Activated CD4-positive, alpha-beta T cell treated with anti-CD3 and anti-CD28 coated beads for 1 hour (primary cell): ENCODE data around the gene MED6.

ENCODE experiments used
- DNase-seq: peaks from one replicate; pipeline ENCODE4 v3.0.0-alpha.2; 2020

MED6 gene

DNA sequence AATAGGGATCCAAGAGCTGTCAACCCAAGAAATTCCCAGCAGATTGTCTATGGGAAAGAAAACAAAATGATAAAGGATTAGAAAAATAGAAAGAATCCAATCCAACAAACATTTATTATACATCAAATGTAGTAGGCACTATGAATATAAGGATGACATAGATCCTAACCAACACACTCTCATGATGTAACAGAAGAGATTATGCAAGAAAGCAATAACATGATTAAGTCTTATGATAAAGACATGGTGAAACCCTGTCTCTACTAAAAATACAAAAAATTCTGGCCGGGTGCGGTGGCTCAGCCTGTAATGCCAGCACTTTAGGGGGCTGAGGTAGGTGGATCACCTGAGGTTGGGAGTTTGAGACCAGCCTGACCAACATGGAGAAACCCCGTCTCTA, 2.7 kb downstream of the MED6 start:
- no peak for DNase-seq

DNA sequence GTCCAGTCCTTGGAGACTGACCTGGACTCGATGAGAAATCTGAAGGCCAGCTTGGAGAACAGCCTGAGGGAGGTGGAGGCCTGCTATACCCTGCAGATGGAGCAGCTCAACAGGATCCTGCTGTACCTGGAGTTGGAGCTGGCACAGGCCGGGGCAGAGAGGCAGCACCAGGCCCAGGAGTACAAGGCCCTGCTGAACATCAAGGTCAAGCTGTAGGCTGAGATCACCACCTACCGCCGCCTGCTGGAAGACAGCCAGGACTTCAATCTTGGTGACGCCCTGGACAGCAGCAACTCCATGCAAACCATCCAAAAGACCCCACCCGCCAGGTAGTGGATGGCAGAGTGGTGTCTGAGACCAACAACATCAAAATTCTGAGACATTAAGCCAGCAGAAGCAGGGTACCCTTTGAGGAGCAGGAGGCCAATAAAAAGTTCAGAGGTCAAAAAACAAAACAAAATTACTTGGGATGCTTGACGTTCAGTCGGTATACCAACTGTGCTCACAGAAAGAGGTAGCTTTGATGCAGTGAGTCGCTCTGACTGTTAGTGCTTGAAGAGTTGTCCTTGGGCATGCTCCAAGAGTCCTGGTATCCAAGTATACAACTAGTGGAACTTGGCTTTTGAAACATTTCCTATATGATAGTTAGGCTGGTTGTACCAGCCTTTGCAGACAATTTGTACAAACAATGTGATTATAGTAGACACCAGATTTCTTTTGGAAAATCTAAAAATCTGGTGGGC, 4.8 kb downstream of the MED6 start:
- DNase-seq: no peak

DNA sequence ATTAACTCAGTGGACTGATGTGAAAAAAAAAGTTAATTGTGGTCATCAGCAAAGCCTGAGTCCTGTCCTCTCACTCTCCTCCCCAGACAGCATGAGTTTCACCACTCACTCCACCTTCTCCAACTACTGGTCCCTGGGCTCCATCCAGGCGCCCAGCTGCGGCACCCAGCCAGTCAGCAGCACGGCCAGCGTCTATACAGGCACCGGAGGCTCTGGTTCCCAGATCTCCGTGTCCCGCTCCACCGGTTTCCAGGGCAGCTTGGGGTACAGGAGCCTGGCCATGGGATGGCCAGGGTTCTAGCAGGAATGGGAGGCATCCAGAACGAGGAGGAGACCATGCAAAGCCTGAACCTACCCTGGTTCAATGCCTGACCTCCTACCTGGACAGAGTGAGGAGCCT, 6.0 kb downstream of the MED6 start:
- no peak for DNase-seq

DNA sequence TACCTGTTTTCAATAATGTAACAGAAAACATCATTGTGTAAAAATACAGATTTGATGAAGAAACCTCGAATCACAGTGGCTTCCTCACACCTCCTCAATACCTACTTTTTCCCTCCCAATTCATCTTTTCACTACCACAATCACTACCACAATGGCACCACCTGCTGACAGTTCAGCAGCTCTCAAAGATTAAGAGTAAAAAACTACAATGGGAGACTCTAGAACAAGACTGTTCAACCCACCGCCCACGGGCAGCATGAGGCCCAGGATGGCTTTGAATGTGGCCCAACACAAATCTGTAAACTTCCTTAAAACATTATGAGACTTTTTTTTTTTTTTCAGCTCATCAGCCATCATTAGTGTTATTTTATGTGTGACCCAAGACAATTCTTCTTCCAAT, 15.2 kb downstream of the MED6 start:
- no peak for DNase-seq

DNA sequence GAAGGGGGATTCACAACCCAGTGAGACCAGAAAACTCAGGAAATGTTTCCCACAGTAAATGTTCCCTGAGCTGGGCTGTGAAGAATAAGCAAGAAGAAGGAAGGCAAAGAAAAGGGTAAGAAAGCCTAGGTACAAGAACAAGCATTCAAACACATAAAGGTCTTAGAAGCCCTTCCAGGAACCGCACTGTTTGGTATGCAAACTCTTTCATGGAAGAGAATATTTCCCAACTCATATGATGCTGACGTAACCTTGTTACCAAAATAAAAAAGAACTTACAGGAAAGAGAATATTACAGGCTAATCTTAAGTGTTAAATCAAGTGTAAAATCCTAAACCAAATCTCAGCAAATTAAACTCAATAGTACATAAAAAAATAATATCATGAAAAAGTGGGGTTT, 23.6 kb downstream of the MED6 start:
- DNase-seq: no peak

DNA sequence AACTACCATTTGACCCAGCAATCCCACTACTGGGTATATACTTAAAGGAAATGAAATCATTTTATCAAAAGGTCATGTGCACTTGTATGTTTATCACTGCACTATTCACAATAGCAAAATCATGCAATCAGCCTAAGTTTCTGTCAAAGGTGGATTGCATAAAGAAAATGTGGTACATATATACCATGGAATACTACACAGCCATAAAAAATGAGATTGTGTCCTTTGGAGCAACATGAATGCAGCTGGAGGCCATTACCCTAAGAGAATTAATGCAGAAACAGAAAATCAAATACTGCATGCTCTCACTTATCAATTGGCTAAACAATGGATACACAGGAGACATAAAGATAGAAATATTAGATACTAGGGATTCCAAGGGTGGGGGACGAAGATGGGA, 27.4 kb downstream of the MED6 start:
- DNase-seq: no peak

DNA sequence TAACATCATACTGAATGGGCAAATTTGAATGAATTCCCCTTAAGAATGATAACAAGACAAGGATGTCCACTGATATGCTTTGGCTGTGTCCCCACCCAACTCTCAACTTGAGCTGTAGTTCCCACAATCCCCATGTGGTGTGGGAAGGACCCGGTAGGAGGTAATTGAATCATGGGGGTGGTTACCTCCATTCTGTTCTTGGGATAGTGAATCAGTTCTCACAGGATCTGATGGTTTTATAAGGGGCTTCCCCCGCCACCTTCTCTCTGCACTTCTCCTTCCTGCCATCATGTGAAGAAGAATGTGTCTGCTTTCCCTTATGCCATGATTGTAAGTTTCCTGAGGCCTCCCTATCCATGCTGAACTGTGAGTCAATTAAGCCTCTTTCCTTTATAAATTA, 29.3 kb downstream of the MED6 start:
- no peak for DNase-seq

DNA sequence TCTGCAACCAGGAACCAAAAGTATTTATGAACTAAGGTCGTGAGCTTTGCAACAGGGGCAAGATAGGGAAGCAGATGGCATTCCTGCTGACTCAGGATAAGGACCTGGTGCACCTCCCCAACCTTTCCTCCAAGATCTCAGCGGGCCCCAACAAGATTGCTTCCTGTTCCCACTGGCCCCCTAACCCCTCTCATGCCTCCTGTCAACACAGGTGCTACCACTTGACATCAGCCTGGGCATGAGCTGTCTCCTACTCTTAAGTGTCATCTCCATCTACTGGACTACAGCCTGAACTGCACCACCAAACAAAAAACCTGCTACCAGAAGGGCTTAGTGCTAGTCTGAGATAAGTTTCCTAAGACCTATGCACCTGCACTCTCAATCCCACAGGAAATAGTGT, 32.7 kb downstream of the MED6 start:
- no peak for DNase-seq

DNA sequence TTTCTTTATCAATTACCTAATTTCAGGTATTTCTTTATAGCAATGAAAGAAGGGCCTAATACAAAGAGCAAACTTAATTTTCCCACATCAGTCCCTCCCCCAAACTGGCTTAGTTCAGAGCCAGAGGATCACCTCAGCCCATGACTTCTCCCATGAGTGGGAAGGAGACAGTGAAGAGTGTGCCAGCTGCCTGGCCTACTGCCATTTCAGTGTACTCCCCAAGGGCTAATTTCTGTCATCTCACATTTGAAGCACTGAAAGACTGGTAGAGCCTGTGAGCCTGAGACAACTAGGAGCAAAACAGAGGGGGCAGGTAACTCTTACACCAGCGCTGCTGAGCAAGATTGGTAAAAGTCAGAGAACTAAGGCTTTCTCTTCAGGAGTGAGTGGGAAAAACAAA, 36.6 kb downstream of the MED6 start:
- DNase-seq: no peak

DNA sequence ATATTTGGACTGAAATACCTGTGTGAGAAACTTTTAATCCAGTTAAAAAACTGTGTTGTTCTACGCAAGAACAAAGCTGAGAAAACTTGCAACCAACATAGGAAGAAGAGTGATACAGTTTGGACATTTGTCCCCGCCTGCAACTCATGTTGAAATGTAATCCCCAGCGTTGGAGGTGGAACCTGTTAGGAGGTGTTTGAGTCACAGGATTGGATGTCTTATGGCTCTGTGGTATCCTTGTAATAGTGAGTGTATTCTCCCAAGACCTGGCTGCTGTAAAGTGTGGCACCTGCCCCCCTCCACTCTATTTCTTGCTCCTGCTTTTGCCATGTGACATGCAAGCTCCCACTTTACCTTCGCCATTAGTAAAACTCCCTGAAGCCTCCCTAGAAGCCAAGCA, 37.0 kb downstream of the MED6 start:
- DNase-seq: no peak

DNA sequence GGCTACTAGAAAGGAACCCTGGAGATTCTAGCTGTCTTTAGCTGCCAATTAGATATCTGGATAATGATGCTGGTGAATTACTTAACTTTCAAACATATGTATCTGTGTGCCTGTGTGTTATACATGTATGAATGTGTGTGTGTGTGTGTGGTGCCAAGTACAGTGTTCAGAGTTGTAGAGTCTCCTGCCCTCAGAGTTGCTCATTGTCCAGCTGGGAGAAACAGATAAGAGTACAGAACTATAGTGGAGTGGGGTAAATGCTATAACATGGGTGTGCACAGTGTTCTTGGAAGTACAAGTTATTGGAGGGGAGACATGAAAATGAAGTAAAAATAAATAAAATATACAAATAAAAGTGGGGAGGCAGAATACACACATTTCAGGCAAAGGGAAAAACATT, 42.1 kb downstream of the MED6 start:
- DNase-seq: no peak

DNA sequence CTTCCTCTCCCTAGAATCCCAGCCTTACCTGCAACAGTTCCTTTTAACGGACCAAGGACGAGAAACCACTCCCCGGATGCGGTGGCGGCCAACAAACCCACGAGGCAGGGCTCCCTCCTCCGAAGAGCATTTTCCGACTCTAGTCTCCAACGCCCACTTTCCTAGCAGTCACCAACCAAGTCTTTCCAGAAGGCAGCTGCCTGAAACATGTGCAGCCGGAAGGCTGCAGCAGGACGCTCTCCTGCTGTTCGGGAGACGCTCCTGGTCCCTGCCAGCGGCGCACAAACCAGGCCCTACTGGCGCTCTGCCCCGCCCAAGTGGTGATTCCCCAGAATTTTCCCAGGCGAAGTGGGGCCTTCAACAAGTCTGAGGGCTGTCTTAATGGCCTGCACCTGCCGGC, 44.6 kb downstream of the MED6 start:
- DNase-seq: no peak

DNA sequence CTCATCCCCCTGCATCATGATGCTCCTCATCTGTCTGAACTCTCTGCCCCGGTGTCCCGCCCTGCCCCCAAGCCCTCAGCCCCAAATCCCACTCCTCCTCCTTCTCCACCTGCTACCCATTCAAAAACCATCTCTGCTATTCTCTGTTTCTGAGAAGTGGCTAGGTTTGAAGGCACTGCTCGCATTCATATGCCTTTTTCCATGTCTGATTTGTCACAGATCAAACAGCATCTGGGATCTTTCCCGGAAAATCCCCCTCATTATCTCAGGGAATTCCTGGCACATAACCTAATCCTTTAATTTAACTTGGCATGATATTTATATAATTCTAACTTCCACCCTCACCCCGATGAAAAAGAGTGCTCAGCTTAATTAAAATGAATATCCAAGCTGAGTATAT, 62.4 kb downstream of the MED6 start:
- DNase-seq: no peak

DNA sequence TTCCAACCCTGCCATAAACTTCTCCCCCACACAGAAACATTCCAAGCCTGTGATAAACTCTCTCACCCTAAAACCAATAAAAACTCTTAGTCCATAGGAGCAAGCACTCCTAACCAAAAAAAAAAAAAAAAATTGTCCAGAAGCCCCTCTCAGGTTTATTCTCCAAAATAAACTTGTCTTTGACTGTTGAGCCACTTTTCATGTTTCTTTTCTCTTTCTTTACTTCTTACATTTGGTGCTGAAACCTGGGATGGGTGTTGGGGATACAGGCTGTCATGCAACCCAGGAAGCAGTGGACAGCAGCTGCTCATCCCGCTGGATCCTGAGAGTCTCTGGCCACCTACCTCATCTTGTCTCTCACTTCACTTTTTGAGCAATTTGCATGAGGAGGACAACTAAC, 63.6 kb downstream of the MED6 start:
- DNase-seq: no peak

DNA sequence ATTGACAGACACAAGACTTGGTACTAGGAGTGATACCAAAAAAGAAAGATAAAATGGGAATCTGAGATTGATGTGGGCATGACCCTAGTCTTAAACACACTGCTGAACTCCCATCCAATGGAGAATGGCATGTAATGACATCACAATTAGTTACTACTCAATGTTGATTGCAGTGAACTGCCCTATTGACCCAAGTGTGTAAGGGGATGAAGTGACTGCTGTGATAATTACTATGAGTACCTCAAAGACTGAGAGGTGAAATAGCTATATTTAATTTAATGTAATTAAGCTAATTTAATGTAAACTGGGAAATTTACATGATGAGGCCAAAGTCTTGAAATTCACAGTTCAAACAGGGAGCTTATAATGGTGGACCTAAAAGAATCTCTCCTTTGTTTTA, 65.6 kb downstream of the MED6 start, which contains the start of gene ADAM20:
Gene ADAM20, minus strand, starts transcription at position 101 of the 400 bp plus-strand sequence. CDS start 10,247 bp downstream, outside the sequence.
- no peak for DNase-seq
